Calu3 (cell line): Measurements from ENCODE around the gene LILRB2. TPM values are rescaled to one million over a fixed set of nuclear protein-coding genes. Genes with fewer than 3 reads are reported as not detected.

Experiments used
- microRNA-seq: library from miRNA; unstranded; fragments of <30 nt; microRNA quantifications from one replicate; pipeline ENCODE4 v1.2.0, GENCODE V29; 2022
- total RNA-seq: library from RNA; stranded (reverse); gene quantifications from 2 replicates; pipeline ENCODE4 v1.2.3, GENCODE V29; 2022

LILRB2 gene
- total RNA-seq, 1 experiment from 2014 or later = not detected

Small RNA genes lying within 50 kb of the gene (microRNA-seq; reads per million reads assigned to microRNA genes)
- not detected for gene MIR4752

Other genes starting within 250 kb of the LILRB2 start
- not detected in 2 replicates for gene VSTM1, start 217.2 kb downstream of the LILRB2 start, total RNA-seq
- not detected in 2 replicates for gene TARM1, start 199.7 kb downstream of the LILRB2 start, total RNA-seq
- 0.54 and 0.64 TPM in 2 replicates for gene OSCAR, start 180.3 kb downstream of the LILRB2 start, total RNA-seq
- gene NDUFA3, start 178.3 kb downstream of the LILRB2 start, total RNA-seq = 228 and 255 TPM in 2 replicates
- 30.8 and 34.2 TPM in 2 replicates for gene TFPT, start 165.5 kb downstream of the LILRB2 start, total RNA-seq
- gene PRPF31, start 165.4 kb downstream of the LILRB2 start, total RNA-seq = 106 TPM in 2 replicates
- 79.4 and 87.4 TPM in 2 replicates for gene CNOT3, start 143.3 kb downstream of the LILRB2 start, total RNA-seq
- 9.9 and 10.7 TPM in 2 replicates for gene LENG1, start 121.4 kb downstream of the LILRB2 start, total RNA-seq
- 157 and 166 TPM in 2 replicates for gene TMC4, start 108.0 kb downstream of the LILRB2 start, total RNA-seq
- gene MBOAT7, start 91.5 kb downstream of the LILRB2 start, total RNA-seq = 287 and 323 TPM in 2 replicates
- gene TSEN34, start 89.8 kb downstream of the LILRB2 start, total RNA-seq = 52.2 and 53.0 TPM in 2 replicates
- 825 and 841 TPM in 2 replicates for gene RPS9, start 80.3 kb downstream of the LILRB2 start, total RNA-seq
- gene LILRB3, start 58.1 kb downstream of the LILRB2 start, total RNA-seq = not detected in 2 replicates
- not detected in 2 replicates for gene LILRA6, start 38.3 kb downstream of the LILRB2 start, total RNA-seq
- not detected in 2 replicates for gene LILRB5, start 23.8 kb downstream of the LILRB2 start, total RNA-seq
- gene LILRA5, start 32.1 kb upstream of the LILRB2 start, total RNA-seq = not detected in 2 replicates
- not detected in 2 replicates for gene LILRA4, start 58.1 kb upstream of the LILRB2 start, total RNA-seq
- gene LAIR1, start 83.8 kb upstream of the LILRB2 start, total RNA-seq = 0.61 and 0.83 TPM in 2 replicates
- 2.9 and 3.9 TPM in 2 replicates for gene TTYH1, start 134.4 kb upstream of the LILRB2 start, total RNA-seq
- gene LENG8, start 168.1 kb upstream of the LILRB2 start, total RNA-seq = 256 and 267 TPM in 2 replicates
- 14.7 and 16.4 TPM in 2 replicates for gene LENG9, start 182.7 kb upstream of the LILRB2 start, total RNA-seq
- 12.9 and 19.7 TPM in 2 replicates for gene CDC42EP5, start 192.2 kb upstream of the LILRB2 start, total RNA-seq
- not detected in 2 replicates for gene LAIR2, start 221.7 kb upstream of the LILRB2 start, total RNA-seq